CD4-positive, alpha-beta T cell (primary cell): ENCODE measurements around the gene TMPRSS11F. TPM values are rescaled to one million over a fixed set of nuclear protein-coding genes. Genes with fewer than 3 reads are reported as not detected.

ENCODE experiments used
- ATAC-seq: fragments of 200-7000 bp; cut with Tn5 transposase; one replicate; pipeline ENCODE4 v1.10.0; 2022; ENCODE audit warnings: mild to moderate bottlenecking; ENCODE audit not compliant: poor library complexity
- CTCF ChIA-PET: fragments of 350-600 bp; sonication (Branson Sonifier 250); formaldehyde crosslinking; loops from one replicate; lab custom pipeline; 2021; ENCODE audit warnings: antibody characterized with exemption, inconsistent platforms; lab: Charles Lee
- POLR2A ChIA-PET: fragments of 350-600 bp; sonication (Branson Sonifier 250); formaldehyde crosslinking; loops from one replicate; lab custom pipeline; 2021; ENCODE audit warnings: antibody characterized with exemption, inconsistent platforms; lab: Charles Lee
- DNase-seq, 14 experiments: peaks; one replicate each; pipeline ENCODE4 v3.0.0-alpha.2; 2013 to 2020; ENCODE audit warnings: mixed read lengths in 2 of 14
- H3K27ac ChIP-seq, 2 donors: one replicate each; pipeline versions ENCODE4 v1.5.1 to v1.7.0; 2013; ENCODE audit warnings: low read length in 2 of 2, low read depth in 1 of 2, mild to moderate bottlenecking in 1 of 2
- H3K27me3 ChIP-seq, 2 experiments: 1 replicate in 1 of 2; 2 replicates in 1 of 2; pipeline versions ENCODE4 v1.6.1 to v1.7.0; 2013; ENCODE audit warnings: low read length in 2 of 2, control low read depth in 1 of 2, mild to moderate bottlenecking in 1 of 2, moderate library complexity in 1 of 2; ENCODE audit not compliant: insufficient read depth in 2 of 2, control insufficient read depth in 1 of 2
- H3K36me3 ChIP-seq: one replicate; pipeline ENCODE4 v1.6.1; 2013; ENCODE audit warnings: low read length, control low read depth; ENCODE audit not compliant: insufficient read depth
- H3K4me1 ChIP-seq: one replicate; pipeline ENCODE4 v1.6.1; 2013; ENCODE audit warnings: low read length, control low read depth; ENCODE audit not compliant: insufficient read depth
- H3K4me3 ChIP-seq: one replicate; pipeline ENCODE4 v1.5.1; 2013; ENCODE audit warnings: mild to moderate bottlenecking, low read length, moderate library complexity
- H3K9me3 ChIP-seq, 2 experiments: 1 replicate in 1 of 2; 2 replicates in 1 of 2; pipeline versions ENCODE4 v1.6.1 to v1.7.0; 2013; ENCODE audit warnings: low read length in 2 of 2, mild to moderate bottlenecking in 2 of 2, control low read depth in 1 of 2, moderate library complexity in 1 of 2; ENCODE audit not compliant: control insufficient read depth in 1 of 2, insufficient read depth in 1 of 2
- H3K27ac Mint-ChIP-seq: one replicate; pipeline ENCODE4 v1.8.0; 2020; ENCODE audit warnings: mixed read lengths
- H3K27me3 Mint-ChIP-seq: one replicate; pipeline ENCODE4 v1.8.0; 2021; ENCODE audit warnings: mixed read lengths
- H3K36me3 Mint-ChIP-seq: one replicate; pipeline ENCODE4 v1.8.0; 2021; ENCODE audit warnings: low read depth, mixed read lengths
- H3K4me1 Mint-ChIP-seq: one replicate; pipeline ENCODE4 v1.8.0; 2021; ENCODE audit warnings: low read depth, mixed read lengths
- H3K4me3 Mint-ChIP-seq: one replicate; pipeline ENCODE4 v1.8.0; 2020; ENCODE audit warnings: mild to moderate bottlenecking, mixed read lengths
- H3K9me3 Mint-ChIP-seq: one replicate; pipeline ENCODE4 v1.8.0; 2020; ENCODE audit warnings: mixed read lengths
- intact Hi-C, 2 experiments: fragments of 100-400 bp; cut with DNase I in 1 of 2; cut with micrococcal nuclease in 1 of 2; formaldehyde crosslinking; loops; one replicate each; pipeline versions ENCODE4 v1.15.1 to v1.9.0; 2023 to 2025; cut with DNase I, micrococcal nuclease
- total RNA-seq, 174 experiments: library from RNA in 2 of 174; stranded (reverse) in 2 of 174; gene quantifications; one replicate each; pipeline ENCODE4 v1.2.3 and lab custom pipeline; 2021 to 2026
- TF ChIP-seq, protein P1 (sequence below): fragments of 200-600 bp; IDR thresholded peaks from one replicate; pipeline ENCODE4 v1.8.0; 2022; ENCODE audit warnings: antibody characterized with exemption, mild to moderate bottlenecking

Gene TMPRSS11F
- total RNA-seq, 2 experiments from 2014 or later, result not detected

DNA sequence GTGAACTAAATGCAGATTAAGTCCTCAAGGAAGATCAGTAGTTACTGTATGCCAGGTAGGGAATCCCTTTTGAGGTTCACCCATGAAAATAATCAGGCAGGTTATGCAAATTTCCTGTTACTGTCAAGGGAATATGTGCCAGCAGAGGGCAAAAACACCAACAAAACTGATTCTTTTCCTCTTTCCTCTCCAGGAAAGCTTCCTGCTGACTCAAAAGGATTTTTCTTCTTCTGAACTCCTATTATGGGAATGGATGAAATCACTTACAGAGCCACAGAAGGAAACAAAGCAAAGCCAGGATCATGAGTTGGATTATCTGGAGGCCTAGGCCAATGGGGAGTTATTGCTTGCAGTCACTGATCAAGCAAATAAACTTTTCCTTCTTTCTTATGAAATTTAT is 49.7 kb downstream of the TMPRSS11F start:
- peaks cover 0 to 4% of the 10 kb centered on the region in 2 experiments for H3K27me3 ChIP-seq
- H3K27me3 Mint-ChIP-seq, result no peaks in the 10 kb centered on the region

DNA sequence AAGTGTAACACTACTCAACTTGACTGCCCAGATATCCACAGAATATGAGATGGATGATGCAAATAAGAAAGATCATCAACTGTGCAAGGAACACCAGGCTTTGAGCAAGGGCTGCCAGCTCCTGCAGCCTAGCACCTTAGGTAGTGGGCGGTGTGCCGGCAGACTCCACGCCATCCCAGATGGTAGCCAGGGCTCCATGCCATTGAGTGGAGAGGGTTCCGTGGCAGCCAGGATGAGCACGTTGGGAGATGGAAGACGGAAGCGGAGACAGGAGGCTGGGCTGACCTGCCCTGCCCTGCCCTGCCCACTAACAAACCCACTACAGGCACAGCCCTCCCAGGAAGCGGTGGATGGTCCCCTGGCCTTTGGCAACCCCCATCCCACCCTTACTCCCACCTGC is 51.9 kb downstream of the TMPRSS11F start:
- no peaks in the 10 kb centered on the region for H3K4me1 ChIP-seq
- ChIA-PET POLR2A (no interaction called here), CTCF (no interaction called here)
- Mint-ChIP-seq H3K27me3 (no peaks in the 10 kb centered on the region), H3K4me3 (no peak overlapping the region), H3K27ac (no peak overlapping the region), H3K36me3 (no peaks in the 10 kb centered on the region), H3K9me3 (peaks cover 2% of the 10 kb centered on the region), H3K4me1 (no peaks in the 10 kb centered on the region)
- no peak for ATAC-seq
- peaks cover 0 to 4% of the 10 kb centered on the region in 2 experiments for H3K27me3 ChIP-seq
- no peak for DNase-seq
- intact Hi-C loops, result no loop called here
- no peak overlapping the region for H3K27ac ChIP-seq
- H3K4me3 ChIP-seq, result no peak overlapping the region
- TF ChIP-seq, protein P1, sequence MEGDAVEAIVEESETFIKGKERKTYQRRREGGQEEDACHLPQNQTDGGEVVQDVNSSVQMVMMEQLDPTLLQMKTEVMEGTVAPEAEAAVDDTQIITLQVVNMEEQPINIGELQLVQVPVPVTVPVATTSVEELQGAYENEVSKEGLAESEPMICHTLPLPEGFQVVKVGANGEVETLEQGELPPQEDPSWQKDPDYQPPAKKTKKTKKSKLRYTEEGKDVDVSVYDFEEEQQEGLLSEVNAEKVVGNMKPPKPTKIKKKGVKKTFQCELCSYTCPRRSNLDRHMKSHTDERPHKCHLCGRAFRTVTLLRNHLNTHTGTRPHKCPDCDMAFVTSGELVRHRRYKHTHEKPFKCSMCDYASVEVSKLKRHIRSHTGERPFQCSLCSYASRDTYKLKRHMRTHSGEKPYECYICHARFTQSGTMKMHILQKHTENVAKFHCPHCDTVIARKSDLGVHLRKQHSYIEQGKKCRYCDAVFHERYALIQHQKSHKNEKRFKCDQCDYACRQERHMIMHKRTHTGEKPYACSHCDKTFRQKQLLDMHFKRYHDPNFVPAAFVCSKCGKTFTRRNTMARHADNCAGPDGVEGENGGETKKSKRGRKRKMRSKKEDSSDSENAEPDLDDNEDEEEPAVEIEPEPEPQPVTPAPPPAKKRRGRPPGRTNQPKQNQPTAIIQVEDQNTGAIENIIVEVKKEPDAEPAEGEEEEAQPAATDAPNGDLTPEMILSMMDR, result no peak
- H3K36me3 ChIP-seq, result no peaks in the 10 kb centered on the region
- peaks cover 0 to 4% of the 10 kb centered on the region in 2 experiments for H3K9me3 ChIP-seq

More for the DNA sequence above, 49.7 kb downstream of the TMPRSS11F start:
- no peaks in the 10 kb centered on the region for H3K4me1 Mint-ChIP-seq
- Histone ChIP-seq H3K36me3 (no peaks in the 10 kb centered on the region), H3K4me1 (no peaks in the 10 kb centered on the region), H3K9me3 (peaks cover 0 to 4% of the 10 kb centered on the region in 2 experiments), H3K27ac (no peak overlapping the region), H3K4me3 (no peak overlapping the region)
- intact Hi-C loops, result no loop called here
- TF ChIP-seq, protein P1, result no peak
- H3K36me3 Mint-ChIP-seq, result no peaks in the 10 kb centered on the region
- no peak overlapping the region for H3K27ac Mint-ChIP-seq
- peaks cover 2% of the 10 kb centered on the region for H3K9me3 Mint-ChIP-seq
- DNase-seq (no peak), ATAC-seq (no peak)
- POLR2A ChIA-PET, result no interaction called here
- CTCF ChIA-PET, result no interaction called here
- H3K4me3 Mint-ChIP-seq, result no peak overlapping the region

DNA sequence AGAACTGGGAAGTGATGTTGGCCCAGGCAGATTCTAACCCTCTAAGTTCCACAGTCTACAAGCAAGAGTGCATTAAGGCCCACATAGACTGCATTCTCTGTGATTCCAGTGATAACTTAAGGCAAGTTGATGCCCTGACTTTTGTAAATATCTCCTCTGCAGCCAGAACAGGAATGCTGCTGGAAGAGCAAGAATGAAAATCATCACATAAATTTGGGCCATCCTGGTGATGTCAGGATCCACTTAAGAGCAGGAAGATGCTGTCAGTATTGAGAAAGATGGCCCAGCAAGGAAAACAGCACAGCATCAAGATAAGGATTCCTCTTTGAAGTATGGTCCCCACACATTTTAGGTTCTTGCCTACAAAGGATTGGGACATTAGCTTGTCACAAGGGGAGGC is 52.4 kb downstream of the TMPRSS11F start:
- Histone ChIP-seq H3K27me3 (peaks cover 0 to 4% of the 10 kb centered on the region in 2 experiments), H3K9me3 (peaks cover 0 to 4% of the 10 kb centered on the region in 2 experiments), H3K27ac (no peak overlapping the region), H3K36me3 (no peaks in the 10 kb centered on the region), H3K4me3 (no peak overlapping the region), H3K4me1 (no peaks in the 10 kb centered on the region)
- POLR2A ChIA-PET, result no interaction called here
- no peak overlapping the region for H3K4me3 Mint-ChIP-seq
- no peaks in the 10 kb centered on the region for H3K4me1 Mint-ChIP-seq
- H3K36me3 Mint-ChIP-seq, result no peaks in the 10 kb centered on the region
- H3K27ac Mint-ChIP-seq, result no peak overlapping the region
- DNase-seq (no peak), ATAC-seq (no peak)
- H3K9me3 Mint-ChIP-seq, result peaks cover 2% of the 10 kb centered on the region
- TF ChIP-seq, protein P1, result no peak
- intact Hi-C loops, result no loop called here
- CTCF ChIA-PET, result no interaction called here
- H3K27me3 Mint-ChIP-seq, result no peaks in the 10 kb centered on the region
